ENCODE measurements around the gene RAPGEF1.

Gene RAPGEF1

DNA sequence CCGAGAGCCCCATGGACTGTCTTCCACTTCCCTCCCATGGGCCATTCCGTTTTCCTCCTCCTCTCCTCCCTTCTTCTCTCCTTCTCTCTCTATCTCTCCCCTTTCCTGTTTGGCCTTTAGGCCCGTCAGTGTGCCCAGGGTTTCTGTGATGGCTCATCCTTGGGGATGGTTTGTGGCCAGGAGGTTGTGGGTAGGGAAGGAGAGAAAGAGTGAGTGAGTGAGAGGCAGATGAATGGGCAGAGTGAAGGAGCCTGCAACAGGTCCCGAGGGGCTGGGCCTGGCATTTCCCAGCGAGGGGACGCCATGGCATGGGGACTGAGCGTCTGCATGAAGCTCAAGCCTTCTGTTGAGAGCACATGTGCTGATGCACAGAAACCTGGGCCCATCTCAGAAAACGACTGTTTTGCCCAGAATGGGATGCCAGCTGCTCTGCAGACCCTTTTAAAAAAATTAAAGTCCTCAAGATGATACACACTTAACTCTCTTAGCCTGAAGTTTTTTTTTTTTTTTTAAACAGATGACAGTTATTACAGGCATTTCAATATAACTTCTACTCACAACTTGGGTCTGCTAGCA lies 125.4 kb downstream of the RAPGEF1 start:
- TF ChIP-seq POLR2AphosphoS5 (IDR thresholded peaks at IDR 0.05; ENCODE audit: low read depth, low read length) (no peak), FOXP2 (optimal IDR thresholded peaks at IDR 0.05; ENCODE audit: borderline replicate concordance, extremely low read depth, extremely low read length, insufficient read depth) (no peak), TAF1 (IDR thresholded peaks at IDR 0.05; ENCODE audit: borderline replicate concordance, insufficient read depth, low read length) (no peak), SIN3A (IDR thresholded peaks at IDR 0.05; ENCODE audit: borderline replicate concordance, insufficient read depth, low read length) (no peak)
- TF ChIP-seq, protein P1, sequence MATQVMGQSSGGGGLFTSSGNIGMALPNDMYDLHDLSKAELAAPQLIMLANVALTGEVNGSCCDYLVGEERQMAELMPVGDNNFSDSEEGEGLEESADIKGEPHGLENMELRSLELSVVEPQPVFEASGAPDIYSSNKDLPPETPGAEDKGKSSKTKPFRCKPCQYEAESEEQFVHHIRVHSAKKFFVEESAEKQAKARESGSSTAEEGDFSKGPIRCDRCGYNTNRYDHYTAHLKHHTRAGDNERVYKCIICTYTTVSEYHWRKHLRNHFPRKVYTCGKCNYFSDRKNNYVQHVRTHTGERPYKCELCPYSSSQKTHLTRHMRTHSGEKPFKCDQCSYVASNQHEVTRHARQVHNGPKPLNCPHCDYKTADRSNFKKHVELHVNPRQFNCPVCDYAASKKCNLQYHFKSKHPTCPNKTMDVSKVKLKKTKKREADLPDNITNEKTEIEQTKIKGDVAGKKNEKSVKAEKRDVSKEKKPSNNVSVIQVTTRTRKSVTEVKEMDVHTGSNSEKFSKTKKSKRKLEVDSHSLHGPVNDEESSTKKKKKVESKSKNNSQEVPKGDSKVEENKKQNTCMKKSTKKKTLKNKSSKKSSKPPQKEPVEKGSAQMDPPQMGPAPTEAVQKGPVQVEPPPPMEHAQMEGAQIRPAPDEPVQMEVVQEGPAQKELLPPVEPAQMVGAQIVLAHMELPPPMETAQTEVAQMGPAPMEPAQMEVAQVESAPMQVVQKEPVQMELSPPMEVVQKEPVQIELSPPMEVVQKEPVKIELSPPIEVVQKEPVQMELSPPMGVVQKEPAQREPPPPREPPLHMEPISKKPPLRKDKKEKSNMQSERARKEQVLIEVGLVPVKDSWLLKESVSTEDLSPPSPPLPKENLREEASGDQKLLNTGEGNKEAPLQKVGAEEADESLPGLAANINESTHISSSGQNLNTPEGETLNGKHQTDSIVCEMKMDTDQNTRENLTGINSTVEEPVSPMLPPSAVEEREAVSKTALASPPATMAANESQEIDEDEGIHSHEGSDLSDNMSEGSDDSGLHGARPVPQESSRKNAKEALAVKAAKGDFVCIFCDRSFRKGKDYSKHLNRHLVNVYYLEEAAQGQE (IDR thresholded peaks at IDR 0.05; ENCODE audit: insufficient read depth in 1 of 2, low read depth in 2 of 2, low read length in 2 of 2) = no peak

DNA sequence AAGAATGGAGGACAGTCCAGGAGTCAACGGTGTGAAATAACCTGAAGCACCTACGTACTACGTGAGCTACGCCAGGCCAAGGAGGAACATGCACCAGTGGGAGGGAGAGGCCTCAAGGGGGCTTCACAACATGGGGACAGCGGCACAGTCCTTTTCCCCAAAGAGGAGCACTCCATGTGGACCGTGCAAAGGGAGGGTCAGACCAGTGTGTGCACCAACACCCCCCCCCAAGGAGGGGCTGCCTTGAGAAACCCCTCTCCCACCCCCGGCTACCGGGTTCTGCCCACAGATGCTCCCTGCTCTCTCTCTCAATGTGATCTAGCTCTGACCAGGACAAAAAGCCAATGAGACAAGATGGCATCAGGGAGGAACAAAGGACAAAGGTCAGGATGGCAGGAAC lies 126.0 kb downstream of the RAPGEF1 start:
- TF ChIP-seq POLR2AphosphoS5 (IDR thresholded peaks at IDR 0.05; ENCODE audit: low read depth, low read length) (no peak), TAF1 (IDR thresholded peaks at IDR 0.05; ENCODE audit: borderline replicate concordance, insufficient read depth, low read length) (no peak), FOXP2 (optimal IDR thresholded peaks at IDR 0.05; ENCODE audit: borderline replicate concordance, extremely low read depth, extremely low read length, insufficient read depth) (no peak), SIN3A (IDR thresholded peaks at IDR 0.05; ENCODE audit: borderline replicate concordance, insufficient read depth, low read length) (no peak)
- TF ChIP-seq, protein P1 (IDR thresholded peaks at IDR 0.05; ENCODE audit: insufficient read depth in 1 of 2, low read depth in 2 of 2, low read length in 2 of 2) = no peak

DNA sequence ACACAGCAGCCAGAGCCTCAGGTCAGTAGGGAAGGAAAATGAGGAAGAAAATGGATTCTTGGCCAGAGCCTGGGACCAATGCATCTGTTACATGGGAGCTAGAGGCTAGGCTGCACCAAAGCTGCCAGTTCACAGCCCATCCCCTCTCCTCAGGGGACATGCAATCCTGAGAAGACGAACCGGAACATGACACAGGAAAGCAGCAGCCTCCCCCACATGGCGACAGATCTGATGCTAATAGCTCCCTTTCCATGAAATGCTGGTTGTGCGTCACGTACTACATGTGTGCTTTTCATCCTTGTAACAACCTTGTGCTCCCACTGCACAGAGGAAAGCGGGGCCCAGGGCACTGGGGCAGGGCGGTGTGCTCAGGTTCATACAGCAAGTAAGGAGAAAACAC lies 127.0 kb downstream of the RAPGEF1 start:
- TF ChIP-seq POLR2AphosphoS5 (IDR thresholded peaks at IDR 0.05; ENCODE audit: low read depth, low read length) = no peak
- TF ChIP-seq FOXP2 (optimal IDR thresholded peaks at IDR 0.05; ENCODE audit: borderline replicate concordance, extremely low read depth, extremely low read length, insufficient read depth) = no peak
- TF ChIP-seq SIN3A (IDR thresholded peaks at IDR 0.05; ENCODE audit: borderline replicate concordance, insufficient read depth, low read length) = no peak
- no peak for TF ChIP-seq TAF1 (IDR thresholded peaks at IDR 0.05; ENCODE audit: borderline replicate concordance, insufficient read depth, low read length)
- TF ChIP-seq, protein P1 (IDR thresholded peaks at IDR 0.05; ENCODE audit: insufficient read depth in 1 of 2, low read depth in 2 of 2, low read length in 2 of 2) = no peak

DNA sequence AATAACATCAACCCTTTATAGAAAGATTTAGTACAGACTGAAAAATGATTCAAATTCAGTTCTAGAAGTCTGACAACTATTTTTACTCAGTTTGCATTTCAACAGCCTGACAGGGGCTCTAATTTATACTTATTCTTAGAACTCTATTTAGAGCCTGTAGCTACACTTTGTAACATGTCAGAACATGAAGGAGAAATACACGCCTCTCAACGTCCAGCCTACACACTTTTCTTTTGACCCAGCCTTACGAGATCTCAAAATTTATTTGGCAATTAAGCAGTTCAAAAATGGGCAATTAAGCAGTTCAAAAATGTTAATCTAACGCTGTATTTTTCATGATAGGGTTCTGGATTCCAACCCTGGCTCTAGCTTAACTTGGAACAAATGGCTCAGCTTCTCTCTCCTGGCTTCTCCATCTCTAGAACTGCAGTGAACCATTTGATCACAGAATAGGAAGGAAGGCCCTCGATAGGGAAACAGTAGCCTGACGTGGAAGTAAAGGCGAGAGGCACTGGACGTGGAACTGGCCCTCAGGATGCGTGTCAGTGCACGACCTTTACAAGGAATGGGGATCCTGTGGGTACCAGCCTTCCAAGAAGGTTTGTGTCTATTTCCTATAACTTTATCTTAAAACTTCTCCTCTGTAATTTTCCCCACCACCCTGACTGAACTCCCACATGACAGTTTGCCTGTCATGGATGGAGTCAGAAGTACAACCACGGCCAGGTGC lies 128.1 kb downstream of the RAPGEF1 start:
- TF ChIP-seq POLR2AphosphoS5 (IDR thresholded peaks at IDR 0.05; ENCODE audit: low read depth, low read length) (no peak), FOXP2 (optimal IDR thresholded peaks at IDR 0.05; ENCODE audit: borderline replicate concordance, extremely low read depth, extremely low read length, insufficient read depth) (no peak), SIN3A (IDR thresholded peaks at IDR 0.05; ENCODE audit: borderline replicate concordance, insufficient read depth, low read length) (no peak), TAF1 (IDR thresholded peaks at IDR 0.05; ENCODE audit: borderline replicate concordance, insufficient read depth, low read length) (no peak)
- TF ChIP-seq, protein P1 (IDR thresholded peaks at IDR 0.05; ENCODE audit: insufficient read depth in 1 of 2, low read depth in 2 of 2, low read length in 2 of 2) = no peak
